ENCODE measurements around the gene PTPRD. TPM values are rescaled to one million over a fixed set of nuclear protein-coding genes. Genes with fewer than 3 reads are reported as not detected.

PTPRD gene
- total RNA-seq, 1 donor from 2014 or later: 197 TPM

GRCh38 chr9:8388132-8388531, 2224.7 kb downstream of the PTPRD start:
- Mint-ChIP-seq H3K27ac (no peak overlapping the region), H3K4me1 (ENCODE audit: unreplicated experiment) (peaks cover 34% of the 10 kb centered on the region), H3K4me3 (no peak overlapping the region), H3K27me3 (no peaks in the 10 kb centered on the region), H3K9me3 (peaks cover 6% of the 10 kb centered on the region), H3K36me3 (peaks cover 27% of the 10 kb centered on the region)
- no peak for TF ChIP-seq CTCF (conservative IDR thresholded peaks at IDR 0.05)
- no peak for DNase-seq (ENCODE audit: extremely low spot score, unreplicated experiment)

- no peaks in the 10 kb centered on the region for H3K27me3 Mint-ChIP-seq
- DNase-seq (ENCODE audit: extremely low spot score, unreplicated experiment): no peak
- TF ChIP-seq CTCF (conservative IDR thresholded peaks at IDR 0.05): no peak
- peaks cover 22% of the 10 kb centered on the region for H3K4me1 Mint-ChIP-seq (ENCODE audit: unreplicated experiment)
- H3K9me3 Mint-ChIP-seq: no peaks in the 10 kb centered on the region
- H3K4me3 Mint-ChIP-seq: no peak overlapping the region
- H3K27ac Mint-ChIP-seq: no peak overlapping the region
- H3K36me3 Mint-ChIP-seq: peaks cover 22% of the 10 kb centered on the region
Measured at GRCh38 chr9:8384091-8384490, 2228.7 kb downstream of the PTPRD start.

DNA sequence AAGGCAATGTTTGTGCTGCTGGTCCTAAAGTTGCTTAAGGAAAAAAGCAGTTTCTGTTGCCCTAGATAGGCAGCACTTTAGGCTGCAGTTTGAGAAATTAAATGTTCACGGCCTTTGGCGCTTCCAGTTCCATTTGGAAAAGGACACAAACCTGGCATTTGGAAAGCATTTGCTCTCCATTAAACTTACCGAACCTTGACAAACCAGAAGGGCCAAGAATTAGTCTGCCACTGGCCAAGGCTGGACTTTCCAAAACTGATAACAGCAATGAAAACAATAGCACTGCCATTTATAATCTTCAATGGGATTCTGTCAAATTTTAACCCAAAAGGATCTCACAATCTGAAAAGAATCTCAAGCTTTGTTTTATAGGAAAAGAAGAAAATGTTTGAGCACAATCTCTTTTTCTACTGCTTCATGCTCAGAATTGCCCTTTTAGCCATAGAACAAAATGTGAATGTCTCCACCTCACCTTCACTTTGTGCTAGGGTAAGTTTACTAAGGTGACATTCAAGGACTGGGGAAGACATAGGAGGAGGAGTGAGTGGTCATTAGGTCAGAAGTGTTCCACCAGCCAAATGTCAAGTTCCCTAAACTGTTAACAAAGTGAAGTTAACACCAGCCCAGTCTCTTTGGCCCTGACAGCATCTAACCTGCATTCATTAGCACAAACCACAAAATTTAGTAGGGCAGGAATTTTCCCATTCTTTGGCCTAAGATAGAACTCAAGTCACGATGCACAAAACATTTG, 2229.8 kb downstream of the PTPRD start:
- H3K36me3 Mint-ChIP-seq: peaks cover 16% of the 10 kb centered on the region
- peaks cover 15% of the 10 kb centered on the region for H3K4me1 Mint-ChIP-seq (ENCODE audit: unreplicated experiment)
- no peaks in the 10 kb centered on the region for H3K27me3 Mint-ChIP-seq
- no peaks in the 10 kb centered on the region for H3K9me3 Mint-ChIP-seq
- no peak for TF ChIP-seq CTCF (conservative IDR thresholded peaks at IDR 0.05)
- no peak overlapping the region for H3K4me3 Mint-ChIP-seq
- no peak overlapping the region for H3K27ac Mint-ChIP-seq
- DNase-seq (ENCODE audit: extremely low spot score, unreplicated experiment): no peak

DNA sequence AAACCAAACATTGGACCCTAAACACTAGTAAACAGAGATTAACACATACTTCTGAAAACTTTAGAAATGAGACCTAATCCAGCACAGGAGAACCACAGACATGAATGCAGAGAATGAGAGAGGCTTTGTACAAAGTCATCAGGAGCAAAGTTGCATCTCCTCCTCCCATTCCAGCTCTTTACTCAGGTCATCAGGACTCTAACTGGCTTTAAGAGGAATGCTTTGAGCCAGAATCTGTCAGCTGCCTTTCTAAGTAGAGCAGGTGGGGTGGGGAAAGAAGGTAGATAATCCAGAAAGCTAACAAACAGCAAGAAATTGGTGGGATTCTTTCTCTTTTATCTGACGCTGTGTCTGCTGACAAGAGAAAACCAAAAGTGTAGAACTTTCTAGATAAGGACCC, 2230.5 kb downstream of the PTPRD start:
- peaks cover 10% of the 10 kb centered on the region for H3K36me3 Mint-ChIP-seq
- H3K4me3 Mint-ChIP-seq: no peak overlapping the region
- no peak for DNase-seq (ENCODE audit: extremely low spot score, unreplicated experiment)
- no peaks in the 10 kb centered on the region for H3K9me3 Mint-ChIP-seq
- no peaks in the 10 kb centered on the region for H3K27me3 Mint-ChIP-seq
- H3K4me1 Mint-ChIP-seq (ENCODE audit: unreplicated experiment): peaks cover 12% of the 10 kb centered on the region
- TF ChIP-seq CTCF (conservative IDR thresholded peaks at IDR 0.05): no peak
- no peak overlapping the region for H3K27ac Mint-ChIP-seq

DNA sequence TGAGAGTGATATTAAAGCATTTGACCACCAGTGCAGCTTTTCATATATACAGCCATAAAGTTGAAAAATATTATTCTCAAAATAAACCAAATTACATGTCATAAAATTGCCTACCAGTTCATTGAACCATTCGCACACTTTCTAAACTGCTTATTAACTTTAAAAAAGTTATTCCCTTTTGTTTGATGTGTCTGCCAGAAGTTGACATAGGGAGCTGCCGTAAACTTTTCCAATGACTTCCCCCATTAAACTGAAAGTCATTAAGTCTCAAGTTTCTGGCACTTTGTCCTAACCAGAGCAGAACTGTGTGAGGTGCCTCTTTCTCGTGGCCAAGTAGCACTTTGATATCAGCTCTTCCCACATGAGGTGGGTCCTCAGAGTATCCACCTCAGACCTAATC, 2231.2 kb downstream of the PTPRD start:
- Mint-ChIP-seq H3K36me3 (peaks cover 7% of the 10 kb centered on the region), H3K4me3 (no peak overlapping the region), H3K27ac (no peak overlapping the region), H3K4me1 (ENCODE audit: unreplicated experiment) (peaks cover 13% of the 10 kb centered on the region), H3K9me3 (no peaks in the 10 kb centered on the region), H3K27me3 (no peaks in the 10 kb centered on the region)
- no peak for DNase-seq (ENCODE audit: extremely low spot score, unreplicated experiment)
- TF ChIP-seq CTCF (conservative IDR thresholded peaks at IDR 0.05): no peak
